Transverse colon (tissue), 4 donors: ENCODE results near the gene FOXK2. TPM values are rescaled to one million over a fixed set of nuclear protein-coding genes. Genes with fewer than 3 reads are reported as not detected.

Source experiments
- DNase-seq: peaks from one replicate; pipeline ENCODE4 v3.0.0-alpha.2; 2019
- H3K27ac ChIP-seq, 4 donors: fragments of 200-600 bp; sonication (generic); 2 replicates each; pipeline ENCODE4 v1.5.1; 2016 to 2018; ENCODE audit warnings: inconsistent platforms in 4 of 4
- H3K27me3 ChIP-seq: fragments of 200-600 bp; sonication (generic); 2 replicates; pipeline ENCODE4 v1.5.1; 2017; ENCODE audit warnings: inconsistent platforms
- H3K36me3 ChIP-seq, 4 donors: fragments of 200-600 bp; sonication (generic); 2 replicates each; pipeline ENCODE4 v1.5.1; 2017 to 2019; ENCODE audit warnings: inconsistent platforms in 4 of 4
- H3K4me1 ChIP-seq, 4 donors: fragments of 200-600 bp; sonication (generic); 2 replicates each; pipeline ENCODE4 v1.5.1; 2017 to 2020; ENCODE audit warnings: inconsistent platforms in 4 of 4
- H3K4me3 ChIP-seq, 4 donors: fragments of 200-600 bp; sonication (generic); 1 replicate in 1 of 4; 2 replicates in 3 of 4; pipeline versions ENCODE4 v1.5.1 to v1.6.1; 2017 to 2019; ENCODE audit warnings: inconsistent platforms in 4 of 4
- H3K9me3 ChIP-seq, 2 donors: fragments of 200-600 bp; sonication (generic); 2 replicates each; pipeline ENCODE4 v1.5.1; 2017 to 2019; ENCODE audit warnings: inconsistent platforms in 2 of 2
- EP300 ChIP-seq: sonication (generic); formaldehyde crosslinking; IDR thresholded peaks from one replicate; pipeline ENCODE4 v1.6.1; 2017; ENCODE audit warnings: antibody characterized with exemption, low read depth
- POLR2A ChIP-seq: fragments of 450-650 bp; IDR thresholded peaks from one replicate; pipeline ENCODE4 v1.6.1; 2016; ENCODE audit warnings: antibody characterized with exemption, mild to moderate bottlenecking, moderate library complexity
- POLR2AphosphoS5 ChIP-seq, 3 donors: sonication (generic); formaldehyde crosslinking; IDR thresholded peaks; one replicate each; pipeline ENCODE4 v1.6.1; 2016; ENCODE audit warnings: antibody characterized with exemption in 3 of 3
- WGBS, 2 donors: methylation state at CpG; one replicate each; pipeline ENCODE4 v1.1.5; 2018; ENCODE audit warnings: low coverage in 1 of 2; 5-methylcytosine and 5-hydroxymethylcytosine counted together
- in situ Hi-C, 4 donors: fragments of 200-750 bp; cut with MboI; loops; one replicate each; pipeline versions ENCODE4 v1.15.0 to v1.15.1; 2017; ENCODE audit warnings: low sequenced_read_pairs in 3 of 4, low pct_ligation_motif_present in 1 of 4, low pct_unique_long_range_greater_than_20kb in 1 of 4
- intact Hi-C: fragments of 100-400 bp; cut with DNase I; formaldehyde crosslinking; loops from one replicate; pipeline ENCODE4 v1.15.1; 2023; ENCODE audit warnings: low total_unique reads
- total RNA-seq, 4 donors: library from RNA; depleted of rRNA; stranded (reverse); fragments of >200 nt; gene quantifications; one replicate each; pipeline ENCODE4 v1.1.0, GENCODE V29; 2016
- TF ChIP-seq, protein P1 (sequence below), 5 experiments: fragments of 200-600 bp in 3 of 5; fragments of 450-650 bp in 2 of 5; sonication (generic) in 3 of 5; IDR thresholded peaks; 1 replicate in 2 of 5; 2 replicates in 3 of 5; pipeline ENCODE4 v1.5.1; 2016 to 2017; ENCODE audit warnings: antibody characterized with exemption in 5 of 5, inconsistent platforms in 3 of 5, mild to moderate bottlenecking in 2 of 5, moderate library complexity in 1 of 5

Gene FOXK2
- total RNA-seq, 4 donors from 2014 or later = 41.2 to 216 (median 106) TPM

DNA sequence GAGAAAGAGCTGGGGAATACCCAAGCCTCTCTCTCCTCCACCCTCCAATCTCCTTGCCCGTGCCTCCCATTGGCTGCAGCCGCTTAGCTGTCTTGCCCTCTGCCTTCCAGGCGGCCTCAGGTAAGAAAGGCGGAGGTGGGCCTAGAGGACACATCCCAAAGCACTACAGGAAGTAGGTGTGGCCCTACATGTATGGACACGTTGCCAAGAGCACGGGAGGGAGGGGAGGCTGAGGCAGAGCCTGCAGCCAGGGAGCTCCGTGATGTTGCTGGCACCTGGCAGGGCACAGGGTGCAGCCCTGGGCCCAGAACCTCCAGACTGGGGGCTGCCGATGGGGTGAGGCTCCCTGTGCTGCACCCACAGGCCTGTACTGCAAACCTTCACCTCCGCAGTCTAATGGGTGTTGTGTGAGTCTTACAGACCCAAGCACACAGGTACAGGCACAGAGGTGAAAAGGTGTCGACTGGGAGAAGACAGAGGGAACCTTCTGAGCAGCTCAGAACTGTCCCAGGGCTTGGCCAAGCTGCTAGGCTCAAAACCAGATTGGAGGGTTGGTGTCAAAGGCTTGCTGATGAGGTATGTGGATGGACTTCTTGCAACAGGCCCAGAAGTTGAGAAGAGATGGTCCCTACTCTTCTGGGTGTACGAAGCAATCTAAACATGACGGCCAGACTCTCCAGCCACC lies 23.5 kb upstream of the FOXK2 start:
- 64% methylated on average over 12 of the region's 12 CpGs; no CpG with 5 or more reads in 1 of the 2 donors for WGBS, 2 donors

DNA sequence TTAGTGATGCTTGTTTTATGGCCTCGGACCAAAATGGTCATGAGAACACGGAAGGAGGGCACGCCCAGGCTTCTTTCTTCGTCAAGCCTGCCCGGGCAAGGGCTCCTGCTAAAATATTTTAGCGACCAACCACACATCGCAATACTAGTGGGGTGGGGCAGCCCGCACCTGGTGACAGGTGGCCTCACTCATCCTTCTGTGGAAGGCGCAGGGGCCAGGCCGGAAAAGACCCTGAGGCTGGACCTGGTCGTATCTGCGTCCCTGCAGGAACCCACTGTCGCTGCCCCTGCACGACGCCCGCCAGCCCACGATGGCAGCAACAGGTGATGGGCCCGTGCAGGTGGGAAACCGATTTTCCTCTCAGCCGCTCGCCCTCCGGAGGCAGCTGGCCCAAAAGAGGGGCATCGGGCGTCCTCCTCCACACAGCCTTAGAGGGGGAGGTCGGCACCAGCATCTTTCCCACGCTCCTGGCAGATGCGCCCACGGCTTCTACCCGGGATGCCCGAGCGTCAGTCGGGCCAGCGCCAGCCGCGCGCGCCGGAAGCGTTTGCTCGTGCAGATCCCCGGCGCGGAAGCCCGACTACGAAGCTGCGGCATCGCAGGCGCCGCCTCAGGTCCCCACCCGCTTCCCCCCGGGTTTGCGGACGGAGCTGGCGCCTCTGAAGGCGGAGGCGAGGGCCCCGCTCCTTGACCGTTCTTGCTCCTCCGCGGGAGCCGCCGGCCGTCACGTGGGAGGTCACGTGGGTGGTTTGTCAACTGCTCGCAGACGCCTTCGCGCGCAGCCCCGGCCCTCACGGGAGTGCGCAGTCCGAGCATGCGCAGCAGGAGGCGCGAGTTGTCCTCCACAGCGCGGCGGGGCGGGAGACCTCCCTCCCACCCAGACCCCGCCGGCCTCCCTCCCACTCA lies 22.8 kb upstream of the FOXK2 start:
- H3K4me1 ChIP-seq = peaks cover 8 to 32% (median 22%) of the 10 kb centered on the region in 4 donors
- intact Hi-C loops = loop anchor here (10.0 kb wide), 1 partner anchor 58 kb away; no protein-coding TSS in a partner anchor

More for the DNA sequence above, 23.5 kb upstream of the FOXK2 start:
- no peaks in the 10 kb centered on the region for H3K27me3 ChIP-seq
- H3K9me3 ChIP-seq = no peaks in the 10 kb centered on the region
- no peak overlapping the region for H3K4me3 ChIP-seq
- in situ Hi-C loops = no loop called here
- TF ChIP-seq POLR2A (no peak), POLR2AphosphoS5 (IDR thresholded peaks at IDR 0.05) (no peak), EP300 (no peak)
- TF ChIP-seq, protein P1, sequence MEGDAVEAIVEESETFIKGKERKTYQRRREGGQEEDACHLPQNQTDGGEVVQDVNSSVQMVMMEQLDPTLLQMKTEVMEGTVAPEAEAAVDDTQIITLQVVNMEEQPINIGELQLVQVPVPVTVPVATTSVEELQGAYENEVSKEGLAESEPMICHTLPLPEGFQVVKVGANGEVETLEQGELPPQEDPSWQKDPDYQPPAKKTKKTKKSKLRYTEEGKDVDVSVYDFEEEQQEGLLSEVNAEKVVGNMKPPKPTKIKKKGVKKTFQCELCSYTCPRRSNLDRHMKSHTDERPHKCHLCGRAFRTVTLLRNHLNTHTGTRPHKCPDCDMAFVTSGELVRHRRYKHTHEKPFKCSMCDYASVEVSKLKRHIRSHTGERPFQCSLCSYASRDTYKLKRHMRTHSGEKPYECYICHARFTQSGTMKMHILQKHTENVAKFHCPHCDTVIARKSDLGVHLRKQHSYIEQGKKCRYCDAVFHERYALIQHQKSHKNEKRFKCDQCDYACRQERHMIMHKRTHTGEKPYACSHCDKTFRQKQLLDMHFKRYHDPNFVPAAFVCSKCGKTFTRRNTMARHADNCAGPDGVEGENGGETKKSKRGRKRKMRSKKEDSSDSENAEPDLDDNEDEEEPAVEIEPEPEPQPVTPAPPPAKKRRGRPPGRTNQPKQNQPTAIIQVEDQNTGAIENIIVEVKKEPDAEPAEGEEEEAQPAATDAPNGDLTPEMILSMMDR (IDR thresholded peaks at IDR 0.05) = no peak
- H3K36me3 ChIP-seq = no peaks in the 10 kb centered on the region
- DNase-seq = peak; percentile 50
- peak overlapping the region; percentile 74 to 93 (median 90) for H3K27ac ChIP-seq
- intact Hi-C loops = loop anchor here (10.0 kb wide), 1 partner anchor 59 kb away; no protein-coding TSS in a partner anchor
- H3K4me1 ChIP-seq = peaks cover 8 to 32% (median 22%) of the 10 kb centered on the region in 4 donors

DNA sequence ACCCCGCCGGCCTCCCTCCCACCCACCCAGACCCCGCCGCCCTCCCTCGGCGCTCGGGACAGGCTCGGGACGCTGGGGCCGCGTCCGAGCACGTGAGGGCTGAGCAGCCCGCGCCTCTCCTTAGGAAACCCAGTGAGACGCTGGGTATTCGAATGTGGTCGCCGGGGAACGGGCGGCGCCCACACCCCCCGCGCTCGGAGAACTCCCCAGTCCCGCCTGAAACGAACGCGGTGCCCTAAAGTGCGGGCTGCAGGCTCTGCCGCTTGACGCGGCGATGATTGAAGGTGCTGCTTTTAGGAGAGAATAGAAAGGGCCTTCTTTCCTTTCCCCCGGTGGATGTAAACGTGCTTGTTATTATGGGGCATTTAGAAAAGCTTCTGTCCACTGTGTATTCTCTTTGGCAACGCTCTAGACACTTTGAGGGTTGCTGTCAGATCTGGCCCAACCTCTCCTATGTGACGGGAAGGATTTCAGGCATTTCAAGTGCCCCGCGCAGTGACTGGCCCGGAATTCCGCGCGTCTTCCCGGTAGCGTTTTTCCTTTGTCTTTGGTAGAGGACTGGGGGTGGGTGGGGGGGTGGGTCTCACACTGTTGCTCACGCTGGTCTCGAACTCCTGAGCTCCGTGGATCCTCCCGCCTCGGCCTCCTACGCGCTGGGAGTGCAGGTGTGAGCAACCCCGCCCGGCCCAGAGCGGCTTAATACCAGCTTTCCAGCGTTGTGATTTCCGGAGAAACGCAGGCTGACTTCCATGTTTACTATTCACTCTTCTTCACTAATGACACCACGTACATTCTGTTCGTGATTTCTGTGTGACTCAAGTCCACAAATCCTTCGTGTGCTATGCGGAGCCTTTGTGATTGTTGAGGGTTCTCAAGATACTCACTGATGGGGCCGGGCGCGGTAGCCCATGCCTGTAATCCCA lies 21.8 kb upstream of the FOXK2 start:
- H3K27me3 ChIP-seq = no peaks in the 10 kb centered on the region
- H3K27ac ChIP-seq = peak overlapping the region; percentile 74 to 93 (median 90)
- DNase-seq = peak; percentile 45
- WGBS, 2 donors = 25 to 45% methylated on average over 4 to 52 of the region's 66 CpGs
- in situ Hi-C loops (no loop called here), intact Hi-C loops (loop anchor here (10.0 kb wide), 1 partner anchor 57 kb away; no protein-coding TSS in a partner anchor)
- TF ChIP-seq POLR2AphosphoS5 (IDR thresholded peaks at IDR 0.05) = no peak
- TF ChIP-seq, protein P1 (IDR thresholded peaks at IDR 0.05) = no peak
- no peak for TF ChIP-seq EP300
- no peak for TF ChIP-seq POLR2A
- no peaks in the 10 kb centered on the region for H3K9me3 ChIP-seq
- peaks cover 8 to 32% (median 21%) of the 10 kb centered on the region in 4 donors for H3K4me1 ChIP-seq
- H3K36me3 ChIP-seq = no peaks in the 10 kb centered on the region
- peak overlapping the region; percentile 37 to 63 (median 54) for H3K4me3 ChIP-seq

More for the DNA sequence above, 22.8 kb upstream of the FOXK2 start:
- peak; percentile 97 for DNase-seq
- WGBS, 2 donors = 15% methylated on average over 74 of the region's 83 CpGs; no CpG with 5 or more reads in 1 of the 2 donors
- H3K27ac ChIP-seq = peak overlapping the region; percentile 74 to 93 (median 90)
- in situ Hi-C loops = no loop called here
- no peaks in the 10 kb centered on the region for H3K9me3 ChIP-seq
- H3K4me3 ChIP-seq = peak overlapping the region; percentile 37 to 63 (median 54)
- no peaks in the 10 kb centered on the region for H3K27me3 ChIP-seq
- TF ChIP-seq EP300 (no peak), POLR2A (peak; percentile 65), POLR2AphosphoS5 (IDR thresholded peaks at IDR 0.05) (peak; percentile 84 to 91 (median 87))
- H3K36me3 ChIP-seq = no peaks in the 10 kb centered on the region

DNA sequence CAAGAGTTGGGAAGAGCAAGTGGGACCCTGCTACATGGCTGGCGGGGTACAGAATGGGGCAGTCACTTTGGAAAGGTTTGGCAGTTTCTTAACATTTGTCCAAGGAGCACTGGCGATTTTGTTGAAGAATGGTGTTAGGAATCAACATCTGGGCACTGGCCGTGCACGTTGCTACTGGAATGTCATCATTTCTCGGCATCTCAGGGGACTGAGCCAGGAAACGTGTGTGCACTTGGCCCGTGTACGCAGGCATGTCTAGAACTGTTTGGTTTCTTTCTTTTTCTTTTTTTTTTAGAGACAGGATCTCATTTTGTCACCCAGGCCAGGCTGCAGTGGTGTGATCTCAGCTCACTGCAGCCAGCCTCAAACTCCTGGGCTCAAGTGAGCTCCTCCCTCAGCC lies 17.3 kb upstream of the FOXK2 start:
- Histone ChIP-seq H3K4me1 (peaks cover 0 to 10% (median 7%) of the 10 kb centered on the region in 4 donors), H3K36me3 (no peaks in the 10 kb centered on the region), H3K4me3 (no peak overlapping the region), H3K9me3 (no peaks in the 10 kb centered on the region), H3K27ac (peak overlapping the region in 1 of 4 donors; percentile 20), H3K27me3 (no peaks in the 10 kb centered on the region)
- TF ChIP-seq, protein P1 (IDR thresholded peaks at IDR 0.05) = no peak
- TF ChIP-seq POLR2AphosphoS5 (IDR thresholded peaks at IDR 0.05) (no peak), POLR2A (no peak), EP300 (no peak)
- intact Hi-C loops = no loop called here
- in situ Hi-C loops = no loop called here
- DNase-seq = no peak
- 42 to 65% methylated on average over 8 of the region's 8 CpGs for WGBS, 2 donors
